GM18498 (cell line): ENCODE results near the gene TGFB2.

Experiments used
- ATAC-seq: cut with Tn5 transposase; IDR thresholded peaks from one replicate; pipeline ENCODE4 v1.9.1; 2021; ENCODE audit warnings: mild to moderate bottlenecking, moderate library complexity; ENCODE audit not compliant: unreplicated experiment

Gene TGFB2

DNA sequence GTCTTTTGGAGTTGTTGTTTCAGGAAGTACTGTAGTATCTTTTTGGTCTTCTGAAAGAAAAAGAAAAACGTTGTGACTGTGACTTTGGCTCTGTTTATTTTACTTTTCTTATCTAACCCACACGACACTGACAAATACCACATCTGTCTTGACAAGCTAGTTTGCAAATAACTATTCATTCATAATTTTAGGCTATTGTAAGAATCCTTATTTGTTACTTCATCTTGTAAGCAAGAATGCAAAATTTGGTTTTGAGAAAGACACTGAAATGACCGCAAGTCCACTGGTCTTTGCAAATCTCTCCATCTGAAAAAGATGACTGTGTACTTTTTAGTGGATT lies 12.7 kb downstream of the TGFB2 start:
- ATAC-seq: no peak

DNA sequence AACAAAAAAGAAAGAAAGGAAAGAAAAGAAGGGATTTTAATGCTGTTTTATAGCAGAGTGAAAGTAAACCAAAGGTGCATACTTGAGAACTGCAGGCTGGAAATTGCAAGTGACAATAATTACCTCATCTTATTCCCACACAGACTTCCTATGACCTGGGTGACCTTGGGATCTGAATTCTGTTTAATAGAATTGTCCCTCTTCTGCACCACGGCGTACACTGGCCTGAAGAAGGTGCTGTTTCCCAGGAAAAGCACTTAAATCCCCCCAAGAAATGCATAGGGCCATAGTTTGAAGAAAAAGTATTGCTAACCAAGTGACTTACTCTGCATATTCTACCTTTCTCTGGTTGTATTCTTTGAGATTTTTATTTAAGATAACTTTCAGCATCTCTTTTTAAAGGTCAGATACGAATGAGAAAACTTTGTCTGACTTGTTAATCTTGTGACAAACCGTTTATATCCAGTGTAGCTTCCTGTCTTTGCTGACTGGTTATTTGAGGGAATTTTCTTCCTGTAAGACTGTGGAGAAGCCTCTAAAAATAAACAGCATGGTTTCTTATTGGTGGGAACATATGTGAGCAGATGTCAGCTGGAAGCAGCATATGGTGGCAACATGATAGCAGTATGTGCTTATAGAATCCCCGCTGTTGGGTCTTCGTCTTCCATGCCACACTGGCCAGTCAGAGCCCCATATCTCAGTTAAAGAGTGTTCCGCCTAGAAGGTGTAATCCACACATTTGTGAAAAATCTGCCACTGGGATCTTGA lies 16.3 kb downstream of the TGFB2 start:
- no peak for ATAC-seq

DNA sequence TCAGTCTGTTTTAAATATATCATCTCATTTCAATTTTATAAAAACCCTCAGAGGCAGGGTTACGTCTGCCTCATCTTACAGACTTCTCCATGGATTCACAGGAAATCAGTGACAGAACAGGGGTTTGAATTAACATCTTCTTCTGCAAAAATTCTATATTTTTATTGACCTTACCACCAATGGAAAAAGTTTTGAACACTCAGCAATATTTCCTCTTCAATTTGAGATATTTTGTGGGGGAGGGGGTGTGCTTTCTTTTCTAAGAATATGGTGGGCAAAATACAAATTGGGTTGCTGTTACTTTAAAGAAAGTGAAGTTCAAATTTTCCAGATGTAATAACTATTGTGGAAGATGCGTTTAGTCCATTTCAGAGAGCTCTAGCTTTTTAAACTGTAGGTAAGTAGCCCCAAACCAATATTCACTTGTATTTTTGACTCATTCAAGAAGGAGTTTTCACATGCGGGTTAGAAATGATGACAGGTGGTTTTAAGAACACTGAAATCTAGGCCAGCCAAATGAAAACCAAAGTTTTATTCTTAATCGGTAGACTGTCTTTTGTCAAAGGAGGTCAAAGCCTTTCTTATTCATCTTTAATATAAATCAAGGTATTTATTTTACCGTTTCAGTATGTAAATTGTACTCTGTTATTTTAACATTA lies 17.4 kb downstream of the TGFB2 start:
- no peak for ATAC-seq

DNA sequence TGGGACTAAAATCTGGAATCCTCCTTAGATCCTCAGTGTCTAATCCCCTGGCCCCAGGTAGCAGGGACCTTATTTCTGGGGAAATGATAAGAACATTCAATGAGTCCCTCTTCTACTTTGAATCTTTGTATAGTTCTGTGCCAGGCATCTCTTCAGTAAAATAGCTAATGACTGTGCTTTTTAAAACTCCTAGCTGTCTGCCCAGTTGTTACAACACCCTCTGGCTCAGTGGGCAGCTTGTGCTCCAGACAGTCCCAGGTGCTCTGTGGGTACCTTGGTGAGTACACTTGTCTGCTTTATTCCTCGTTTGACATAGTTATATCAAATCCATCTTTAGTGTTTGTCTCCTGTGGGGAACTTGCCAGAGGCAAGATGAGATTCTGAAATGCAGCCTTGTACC lies 18.0 kb downstream of the TGFB2 start:
- ATAC-seq: no peak

DNA sequence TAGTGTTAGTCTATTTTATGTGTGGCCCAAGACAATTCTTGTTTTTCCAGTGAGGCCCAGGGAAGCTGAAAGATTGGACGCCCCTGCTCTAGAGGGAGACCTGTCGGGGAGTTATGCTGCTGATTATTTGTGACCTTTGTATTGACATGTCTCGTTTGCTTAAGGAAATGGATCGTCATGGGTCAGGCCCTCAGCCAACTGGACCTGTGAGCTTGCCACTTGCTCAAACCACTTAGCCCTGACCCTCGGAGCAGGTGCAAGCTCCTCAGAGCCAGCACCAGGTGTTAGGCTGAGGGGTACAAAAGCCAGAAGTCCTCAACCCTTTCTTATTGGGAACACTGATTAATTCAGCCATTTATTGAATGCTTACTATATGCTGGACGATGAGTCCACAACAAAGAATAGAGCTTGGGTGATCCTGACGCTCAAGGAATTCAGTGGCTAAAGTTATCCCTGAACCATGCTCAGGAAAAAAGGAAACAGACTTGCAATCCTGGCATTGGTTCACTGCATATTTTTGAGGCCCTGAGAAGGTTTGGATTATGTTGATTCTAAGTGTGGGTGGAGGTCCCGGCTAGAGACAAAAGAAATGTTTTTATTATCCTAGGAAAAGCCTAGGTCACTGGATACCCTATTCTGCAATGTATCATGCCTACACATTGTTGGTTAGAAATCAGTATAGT lies 19.0 kb downstream of the TGFB2 start:
- ATAC-seq: no peak

DNA sequence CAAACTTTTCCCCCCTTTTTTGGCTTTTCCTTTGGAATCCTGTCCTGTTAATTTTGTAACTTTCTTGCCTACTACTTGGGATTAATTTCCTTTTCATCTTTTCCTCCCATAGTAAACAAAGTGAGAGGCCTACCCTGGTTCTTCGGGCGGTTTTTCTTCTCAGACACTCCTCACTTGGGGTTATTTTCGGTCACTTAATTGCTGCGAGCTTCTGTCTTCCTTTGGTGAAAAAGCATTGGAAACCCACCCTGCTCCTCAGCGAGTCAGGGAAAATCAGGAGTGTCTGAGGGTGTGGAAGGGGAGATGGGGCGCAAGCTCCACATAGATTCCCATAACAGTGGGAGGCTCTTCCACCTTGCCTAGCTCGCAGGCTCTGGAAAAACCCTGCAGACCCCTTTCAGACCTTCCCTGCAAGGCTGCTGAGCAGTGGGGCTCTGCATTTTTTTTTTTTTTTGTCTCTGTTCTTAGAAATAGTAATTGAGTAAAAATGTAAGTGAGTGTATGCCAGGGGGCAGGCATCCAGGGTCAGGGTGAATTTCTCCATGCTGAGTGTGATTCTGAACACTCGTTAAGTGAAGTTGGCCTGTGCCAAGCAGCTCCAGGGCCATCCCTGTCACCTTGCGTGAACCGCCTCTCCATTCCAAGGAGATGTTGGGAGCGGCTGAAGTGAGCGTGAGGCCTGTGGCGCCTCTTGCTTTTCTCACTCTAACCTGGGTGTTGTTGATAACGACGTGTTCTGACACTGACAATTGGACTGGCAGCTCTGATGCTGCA lies 20.3 kb downstream of the TGFB2 start:
- ATAC-seq: no peak

DNA sequence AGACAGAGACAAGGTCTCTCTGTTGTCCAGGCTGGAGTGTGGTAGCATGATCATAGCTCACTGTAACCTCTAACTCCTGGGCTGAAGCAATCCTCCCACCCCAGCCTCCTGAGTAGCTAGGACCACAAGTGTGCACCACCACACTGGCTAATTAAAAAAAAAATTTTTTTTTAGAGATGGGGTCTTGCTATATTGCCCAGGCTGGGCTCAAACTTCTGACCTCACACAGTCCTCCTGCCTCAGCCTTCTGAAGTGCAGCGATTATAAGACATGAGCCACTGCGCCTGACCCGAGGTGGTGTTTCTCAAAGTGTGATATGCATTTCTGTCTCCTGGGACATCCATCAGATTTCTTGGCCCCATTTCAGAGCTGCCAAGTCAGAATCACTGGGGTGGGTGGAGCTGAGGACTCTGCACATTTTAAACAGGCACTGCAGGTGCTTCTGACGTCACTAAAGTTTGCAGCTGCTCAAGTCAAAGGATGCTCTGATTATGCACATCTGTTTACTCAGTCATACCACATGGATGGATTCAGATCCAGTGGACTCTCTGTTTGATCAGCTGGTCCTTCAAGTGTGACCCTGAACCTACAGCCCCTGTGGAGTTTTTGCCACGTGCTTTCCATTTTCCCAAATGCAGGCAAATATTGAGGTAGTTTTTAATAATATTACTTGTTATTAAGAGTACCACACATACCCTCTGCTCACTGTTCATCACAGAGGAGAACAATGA lies 21.4 kb downstream of the TGFB2 start:
- no peak for ATAC-seq

DNA sequence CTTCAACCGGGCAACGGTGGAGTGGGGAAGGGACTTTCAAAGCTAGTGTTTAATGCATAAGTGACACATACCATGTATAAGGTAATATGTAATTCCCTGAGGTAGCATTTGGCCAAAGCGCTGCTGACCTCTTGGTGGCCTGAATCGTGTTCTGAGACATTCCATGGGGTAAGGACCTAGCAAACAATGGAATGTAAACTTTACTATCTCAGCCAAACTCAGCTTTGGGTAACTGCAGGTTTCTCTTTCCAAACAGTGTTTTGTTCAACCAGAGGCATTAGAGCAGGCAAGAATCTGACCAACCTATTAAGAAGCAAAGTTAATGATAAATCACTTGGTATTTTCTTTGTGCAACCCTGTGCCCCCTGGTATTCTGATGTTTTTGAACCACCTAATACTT lies 22.0 kb downstream of the TGFB2 start:
- ATAC-seq: no peak

DNA sequence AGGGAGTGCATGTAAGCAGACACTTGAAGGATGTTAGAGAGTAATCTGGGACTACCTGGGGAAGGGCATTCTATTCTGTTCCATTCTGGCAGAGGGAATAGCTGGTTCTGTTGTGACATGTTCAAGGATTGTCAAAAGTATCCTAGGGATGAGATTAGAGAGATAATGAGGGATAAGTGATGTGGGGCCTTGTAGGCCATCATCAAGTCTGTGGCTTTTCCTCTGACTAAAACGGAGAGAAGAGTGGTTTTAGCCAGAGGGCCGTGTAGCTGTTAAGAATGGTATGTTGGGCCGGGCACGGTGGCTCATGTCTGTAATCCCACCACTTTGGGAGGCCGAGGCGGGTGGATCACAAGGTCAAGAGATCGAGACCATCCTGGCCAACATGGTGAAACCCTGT lies 23.6 kb downstream of the TGFB2 start:
- no peak for ATAC-seq

DNA sequence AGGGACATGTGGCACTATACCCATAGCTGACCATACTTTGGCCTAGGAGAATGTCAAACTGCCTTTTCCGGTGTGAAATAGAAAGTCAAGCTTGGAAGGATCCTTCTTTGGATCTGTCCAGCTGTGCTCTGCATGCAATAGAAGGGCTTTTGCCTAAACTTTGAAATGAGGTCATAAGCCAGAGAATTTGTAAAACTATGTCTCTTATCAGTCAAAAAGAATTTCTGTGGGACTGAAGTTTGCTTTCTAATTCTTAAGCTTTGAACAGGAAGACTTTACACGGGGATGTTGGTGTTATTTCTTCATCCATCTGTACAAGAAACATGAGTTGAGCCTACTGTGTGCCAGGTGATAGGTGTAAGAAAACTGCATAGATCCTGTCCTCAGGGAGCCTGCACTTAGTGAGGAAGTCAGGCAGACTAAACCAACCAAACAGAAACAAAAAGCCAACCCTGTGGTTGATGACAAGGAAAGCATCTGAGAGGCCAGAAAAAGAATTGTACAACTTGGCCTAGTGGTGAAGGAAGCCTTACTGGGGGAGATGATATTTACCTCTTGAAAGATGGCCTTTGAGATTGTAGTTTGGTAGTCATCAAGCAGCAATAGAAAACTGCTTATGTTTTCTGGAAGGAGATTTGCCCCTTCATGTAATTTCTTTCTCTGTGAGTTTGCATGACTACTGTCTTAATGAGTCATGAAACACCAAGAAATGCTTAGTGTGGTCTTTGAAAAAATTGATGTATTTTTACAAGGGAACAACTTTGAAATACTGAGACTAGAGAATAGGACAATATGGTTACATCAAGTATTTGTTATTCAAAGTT lies 24.8 kb downstream of the TGFB2 start:
- peak; percentile 55 for ATAC-seq

DNA sequence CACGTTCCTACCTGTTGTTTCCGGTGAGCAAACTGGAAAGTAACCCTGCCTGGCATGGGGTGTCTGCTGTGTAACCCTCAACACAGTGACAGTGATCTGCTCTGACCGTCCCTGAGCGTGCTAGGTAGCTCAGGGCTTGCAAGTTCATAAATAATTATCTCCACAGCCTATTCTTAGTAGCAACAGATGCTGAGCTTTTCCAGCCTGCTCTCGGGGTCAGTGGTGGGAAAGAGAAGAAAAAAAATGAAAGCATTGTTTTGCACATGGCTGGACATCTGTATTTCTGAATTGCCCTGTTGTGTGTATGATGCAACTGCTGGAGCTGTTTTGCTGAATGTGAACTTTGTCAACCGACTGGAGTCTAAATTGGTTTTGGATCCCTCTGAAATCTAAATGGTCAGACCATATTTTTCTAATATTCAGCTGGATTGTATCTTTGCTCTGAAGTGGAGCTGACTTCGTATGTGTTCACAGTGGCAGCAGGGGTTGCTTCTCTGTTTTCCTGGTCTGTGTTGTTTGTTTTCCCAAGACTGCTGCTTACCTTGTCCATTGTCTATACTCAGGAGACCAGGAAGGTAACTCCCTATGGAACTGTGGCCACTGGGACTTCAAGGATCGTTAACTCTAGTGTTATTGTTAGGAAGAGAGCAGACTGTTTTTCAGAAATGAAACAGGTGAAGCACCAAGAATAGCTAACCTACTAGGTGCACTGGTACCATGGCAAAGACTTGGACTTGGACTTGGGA lies 27.0 kb downstream of the TGFB2 start:
- ATAC-seq: no peak

DNA sequence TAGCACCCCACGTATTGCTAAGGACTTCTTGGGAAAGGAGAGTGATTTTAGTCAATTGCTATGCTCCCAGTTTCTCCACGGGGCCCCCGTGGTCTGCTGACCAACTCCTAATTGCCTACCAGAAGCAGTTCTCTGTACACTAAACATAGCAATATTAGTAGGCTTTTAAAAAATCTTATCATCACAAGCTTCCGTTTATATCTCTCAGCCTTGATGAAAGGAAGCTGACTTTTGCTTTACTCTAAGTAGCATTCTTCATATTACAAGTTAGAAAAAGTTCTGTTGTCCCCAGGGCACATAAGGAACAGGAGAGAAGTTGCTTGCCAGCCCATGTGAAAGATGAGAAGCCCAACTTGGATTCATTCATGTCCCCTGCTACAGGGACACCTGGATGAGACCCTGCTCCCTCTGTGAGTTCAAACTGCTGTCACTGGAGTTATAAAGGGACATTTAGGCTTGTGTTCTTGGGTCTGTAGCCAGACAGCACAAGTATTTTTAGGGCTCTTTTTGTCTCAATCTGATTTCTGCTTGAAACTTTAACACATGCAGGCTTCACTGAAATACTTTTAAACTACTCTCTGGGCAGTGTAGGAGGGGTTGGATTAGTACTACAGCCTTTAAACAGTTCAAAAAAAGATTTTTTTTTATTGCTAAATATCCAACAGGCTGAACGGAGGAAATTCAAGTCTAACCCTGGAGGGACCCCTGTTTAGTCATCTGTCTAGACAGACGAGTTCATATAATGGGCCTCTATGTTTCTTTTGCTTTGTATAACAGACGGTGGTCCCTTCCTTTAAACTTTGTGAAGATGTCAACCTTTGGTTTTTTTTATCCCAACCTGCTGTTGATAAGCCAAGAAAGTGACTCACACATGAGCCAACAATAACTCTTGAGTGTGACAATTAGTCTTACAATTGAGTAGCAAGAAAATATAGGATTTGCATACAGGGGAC lies 29.5 kb downstream of the TGFB2 start:
- ATAC-seq: no peak

DNA sequence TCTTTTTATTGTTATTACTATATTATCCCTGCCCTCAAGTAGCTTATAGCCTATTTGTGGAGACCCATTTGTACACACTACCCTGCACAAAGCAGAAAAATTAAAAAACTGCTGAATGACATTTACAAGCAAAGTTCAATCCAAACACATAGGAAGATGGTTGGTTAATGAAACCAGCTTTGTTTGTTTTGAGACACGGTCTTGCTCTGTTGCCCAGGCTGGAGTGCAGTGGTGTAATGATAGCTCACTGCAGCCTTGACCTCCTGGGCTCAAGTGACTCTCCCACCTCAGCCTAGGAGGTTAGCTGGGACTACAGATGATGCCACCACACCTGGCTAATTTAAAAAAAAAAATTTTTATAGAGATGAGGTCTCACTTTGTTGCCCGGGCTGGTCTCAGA lies 31.6 kb downstream of the TGFB2 start:
- ATAC-seq: peak; percentile 34

DNA sequence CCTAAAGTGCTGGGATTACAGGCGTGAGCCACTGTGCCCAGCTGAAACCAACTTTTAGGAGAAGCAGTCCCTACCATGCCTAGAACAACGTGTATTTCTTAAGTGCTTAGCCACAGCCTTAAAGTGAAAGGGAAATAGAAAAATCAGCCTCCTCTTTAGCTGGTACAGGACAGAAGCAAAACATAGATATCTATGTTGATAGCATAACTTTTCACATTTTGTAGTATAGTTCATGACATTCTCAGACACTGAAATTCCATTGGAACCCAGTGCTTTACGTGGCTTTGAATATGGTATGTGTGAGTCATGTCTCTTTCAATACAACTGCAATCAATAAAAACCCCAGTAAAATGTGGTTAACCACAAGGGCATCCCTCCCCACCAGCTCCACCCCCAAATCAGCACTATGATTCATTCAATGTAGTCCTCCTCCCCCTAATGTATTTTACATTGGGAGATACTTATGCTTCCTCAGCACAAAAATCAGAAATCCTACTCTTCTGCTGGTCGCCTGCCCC lies 32.1 kb downstream of the TGFB2 start:
- peak; percentile 90 for ATAC-seq

DNA sequence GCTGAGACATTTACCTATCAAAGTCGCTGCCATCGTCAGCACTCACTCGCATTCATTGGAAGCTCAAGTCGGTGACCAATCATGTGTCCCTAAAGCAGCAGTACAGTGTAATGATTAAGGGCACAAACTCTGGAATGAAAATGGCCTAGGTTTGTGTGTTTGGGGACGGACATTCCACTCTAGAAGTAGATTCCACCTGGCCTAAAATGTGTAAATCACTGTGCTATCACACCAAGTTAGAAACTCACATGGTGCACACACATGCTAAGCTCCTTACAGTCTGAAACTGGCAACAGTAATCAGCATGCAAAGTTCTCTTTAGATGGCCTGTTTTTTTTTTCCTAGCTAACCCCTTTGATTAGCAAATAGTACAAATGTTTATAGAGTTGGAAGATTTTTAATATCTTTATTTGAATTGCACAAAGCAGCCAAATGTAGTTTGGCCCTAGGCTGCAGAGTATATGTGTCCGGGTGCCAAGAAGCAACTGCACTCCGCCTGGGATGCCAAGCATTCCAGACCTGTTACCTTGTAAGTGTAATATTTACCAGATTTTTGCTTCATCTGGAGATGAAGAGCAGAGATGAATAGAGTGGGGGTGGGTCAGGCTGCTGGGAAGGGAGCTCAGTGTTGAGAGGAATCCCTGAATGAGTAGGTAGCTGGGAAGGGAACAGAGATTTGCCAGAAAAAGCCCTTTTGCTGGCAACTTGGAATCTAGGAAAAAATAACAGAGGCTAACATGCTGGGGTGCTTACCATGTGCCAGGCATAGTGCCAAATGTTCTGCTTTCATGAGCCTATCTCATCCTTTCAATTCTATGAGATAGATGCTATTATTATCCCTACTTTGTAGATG lies 35.2 kb downstream of the TGFB2 start:
- ATAC-seq: no peak

DNA sequence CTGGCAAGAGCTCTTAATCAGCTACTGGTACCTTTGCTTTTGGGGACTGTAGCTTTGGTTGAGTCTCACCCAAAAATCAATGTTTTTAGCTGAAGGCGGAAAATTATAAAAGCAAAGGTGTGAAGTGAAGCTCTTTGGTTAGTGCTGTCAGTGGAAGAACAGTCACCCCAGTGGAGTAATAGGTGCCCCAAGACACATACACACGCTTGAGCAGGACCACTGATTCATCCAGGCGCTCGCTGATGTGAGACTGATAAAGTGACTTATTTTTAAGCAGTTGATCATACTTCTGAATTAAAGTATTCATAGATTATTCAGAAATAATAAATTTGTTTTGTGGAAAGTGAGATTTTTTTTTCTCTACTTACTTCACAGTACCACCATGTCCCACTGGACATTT lies 37.1 kb downstream of the TGFB2 start:
- no peak for ATAC-seq

DNA sequence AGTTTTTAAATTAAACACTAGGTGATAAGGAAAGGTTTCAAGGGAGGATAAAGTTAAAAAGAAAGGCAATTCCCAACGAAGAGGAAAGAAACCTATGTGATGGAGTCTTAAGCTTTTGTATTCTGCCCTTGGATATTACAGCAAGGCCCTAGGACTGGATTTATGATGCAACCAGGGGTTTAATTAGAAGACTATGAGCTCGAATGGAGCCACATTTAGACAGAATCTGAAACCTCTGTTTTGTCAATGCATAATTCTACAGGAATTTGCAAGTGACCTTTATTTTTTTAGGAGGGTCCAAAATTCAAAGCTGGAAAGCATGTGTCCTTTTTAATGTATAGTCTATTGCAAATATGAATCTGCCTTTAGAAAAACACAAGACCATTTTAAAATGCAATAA lies 37.9 kb downstream of the TGFB2 start:
- ATAC-seq: no peak
